ENCODE data around the gene KYNU.

DNA sequence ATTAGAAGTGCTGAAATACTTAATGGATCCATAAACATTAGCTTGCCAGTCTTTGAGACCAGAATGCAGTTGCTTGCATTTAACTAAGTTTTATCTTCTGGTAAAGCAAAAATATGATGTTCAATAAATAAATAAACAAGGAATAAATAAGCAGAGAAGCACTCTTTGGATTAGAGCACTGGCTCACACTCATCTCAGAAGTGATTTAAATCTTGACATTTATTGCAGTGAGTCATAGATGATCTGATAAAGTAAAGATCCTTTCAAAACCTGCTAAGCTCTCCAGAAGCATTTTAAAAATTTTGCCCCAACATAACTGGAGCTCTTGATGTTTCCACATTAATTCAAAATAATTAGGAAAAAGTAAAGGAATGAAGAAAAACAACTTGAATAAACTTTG lies 66.8 kb downstream of the KYNU start:
- TF ChIP-seq, protein P1, sequence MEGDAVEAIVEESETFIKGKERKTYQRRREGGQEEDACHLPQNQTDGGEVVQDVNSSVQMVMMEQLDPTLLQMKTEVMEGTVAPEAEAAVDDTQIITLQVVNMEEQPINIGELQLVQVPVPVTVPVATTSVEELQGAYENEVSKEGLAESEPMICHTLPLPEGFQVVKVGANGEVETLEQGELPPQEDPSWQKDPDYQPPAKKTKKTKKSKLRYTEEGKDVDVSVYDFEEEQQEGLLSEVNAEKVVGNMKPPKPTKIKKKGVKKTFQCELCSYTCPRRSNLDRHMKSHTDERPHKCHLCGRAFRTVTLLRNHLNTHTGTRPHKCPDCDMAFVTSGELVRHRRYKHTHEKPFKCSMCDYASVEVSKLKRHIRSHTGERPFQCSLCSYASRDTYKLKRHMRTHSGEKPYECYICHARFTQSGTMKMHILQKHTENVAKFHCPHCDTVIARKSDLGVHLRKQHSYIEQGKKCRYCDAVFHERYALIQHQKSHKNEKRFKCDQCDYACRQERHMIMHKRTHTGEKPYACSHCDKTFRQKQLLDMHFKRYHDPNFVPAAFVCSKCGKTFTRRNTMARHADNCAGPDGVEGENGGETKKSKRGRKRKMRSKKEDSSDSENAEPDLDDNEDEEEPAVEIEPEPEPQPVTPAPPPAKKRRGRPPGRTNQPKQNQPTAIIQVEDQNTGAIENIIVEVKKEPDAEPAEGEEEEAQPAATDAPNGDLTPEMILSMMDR (IDR thresholded peaks at IDR 0.05; ENCODE audit: low read length) = no peak
- TF ChIP-seq EZH2 (IDR thresholded peaks at IDR 0.05; ENCODE audit: borderline replicate concordance, low read length) = no peak
